GM12875 (cell line): ENCODE data around the gene MEF2C.

Experiments
- H3K4me3 ChIP-seq: one replicate; pipeline ENCODE4 v1.5.1; 2011; ENCODE audit warnings: low read depth, low read length, control low read depth
- CTCF ChIP-seq: IDR thresholded peaks from 2 replicates; pipeline ENCODE4 v1.5.1; 2011; ENCODE audit warnings: low read depth, mild to moderate bottlenecking, control low read depth, inconsistent platforms, low read length, moderate library complexity, borderline replicate concordance; ENCODE audit not compliant: insufficient read depth

MEF2C gene

DNA sequence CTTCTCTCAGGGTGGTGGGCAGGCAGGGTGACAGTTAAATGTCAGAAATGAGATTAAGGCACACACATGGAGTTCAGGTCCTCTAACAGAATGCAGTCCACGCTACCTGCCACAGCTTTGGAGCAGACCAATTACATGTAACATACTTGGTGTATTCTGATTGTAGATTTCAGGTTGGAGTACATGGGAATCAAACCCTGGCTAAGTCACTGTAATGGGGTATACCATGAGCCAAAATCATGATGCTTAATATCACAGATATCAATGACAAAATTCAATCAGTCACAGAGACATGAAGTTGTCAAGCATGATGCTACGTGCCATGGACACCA is 48.9 kb downstream of the MEF2C start:
- no peak for TF ChIP-seq CTCF
- no peak overlapping the region for H3K4me3 ChIP-seq

GRCh38 chr5:88833371-88834130 is 49.4 kb downstream of the MEF2C start:
- no peak overlapping the region for H3K4me3 ChIP-seq
- TF ChIP-seq CTCF, result no peak

DNA sequence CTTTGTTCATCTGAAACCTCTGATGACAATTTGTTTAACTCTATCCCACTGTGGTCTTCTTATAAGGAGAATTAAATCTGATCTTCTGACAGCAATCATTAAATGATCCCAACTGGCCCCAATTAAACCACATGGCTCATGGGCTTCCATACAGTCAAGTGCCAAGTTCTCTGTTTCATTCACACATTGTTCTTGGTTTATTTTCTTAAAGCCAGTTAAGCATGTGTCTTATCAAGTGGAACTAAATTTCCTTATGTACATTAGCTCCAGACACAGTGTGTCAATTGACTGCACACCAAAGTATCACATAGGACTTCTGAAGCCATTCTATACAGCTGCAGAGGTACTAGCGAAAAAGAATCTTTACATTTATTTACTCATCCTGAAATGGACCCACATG is 51.2 kb downstream of the MEF2C start:
- no peak overlapping the region for H3K4me3 ChIP-seq
- TF ChIP-seq CTCF, result no peak

GRCh38 chr5:88830567-88830966 is 52.4 kb downstream of the MEF2C start:
- no peak for TF ChIP-seq CTCF
- no peak overlapping the region for H3K4me3 ChIP-seq

- TF ChIP-seq CTCF, result no peak
- H3K4me3 ChIP-seq, result no peak overlapping the region
Measured at GRCh38 chr5:88829775-88830174, 53.2 kb downstream of the MEF2C start.

DNA sequence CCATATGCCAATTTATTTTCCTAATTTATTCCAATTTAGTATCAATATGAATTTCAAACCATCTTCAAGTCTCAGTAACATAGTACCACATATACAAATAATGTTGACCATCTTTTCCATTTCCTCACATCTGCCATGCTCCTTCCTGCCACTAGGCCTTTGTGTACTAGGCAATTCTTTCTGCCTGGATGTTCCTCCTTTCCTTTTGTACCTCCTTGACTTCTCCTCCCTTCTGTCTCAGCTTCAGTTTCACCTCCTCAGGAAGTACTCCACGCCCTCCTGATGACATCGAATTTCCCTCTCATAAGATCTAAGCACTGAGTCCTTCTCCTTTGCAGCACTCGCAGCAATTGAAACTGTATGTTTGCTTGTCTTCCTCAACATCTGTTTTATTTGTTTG is 53.9 kb downstream of the MEF2C start:
- H3K4me3 ChIP-seq, result no peak overlapping the region
- TF ChIP-seq CTCF, result peak; percentile 42; the same call in 1 of the 2 replicates

DNA sequence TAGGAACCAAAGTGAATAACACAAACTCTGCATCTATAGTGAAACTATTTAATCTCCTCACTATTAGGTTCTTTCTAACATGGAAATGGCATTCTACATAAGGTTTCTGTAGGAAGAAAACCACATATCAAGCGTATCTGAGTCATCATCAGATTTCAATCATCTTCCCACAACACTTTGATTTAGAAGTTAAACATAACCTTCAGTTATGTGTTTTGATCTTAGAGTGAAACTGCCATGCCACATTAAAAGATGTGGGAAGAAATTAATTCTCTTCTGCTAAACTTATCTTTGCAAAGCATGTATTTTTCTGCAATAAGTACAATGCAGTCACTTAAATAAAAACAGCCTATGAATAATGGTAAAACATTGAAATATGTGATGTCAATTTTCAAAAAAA is 55.0 kb downstream of the MEF2C start:
- no peak overlapping the region for H3K4me3 ChIP-seq
- no peak for TF ChIP-seq CTCF
